Astrocyte of the spinal cord (primary cell): Measurements from ENCODE around the gene UBL4A.

Experiments
- DNase-seq: peaks from one replicate; pipeline ENCODE4 v3.0.0; 2011; ENCODE audit warnings: low read depth, low spot score
- H3K4me3 ChIP-seq: 2 replicates; pipeline ENCODE4 v1.5.1; 2011; ENCODE audit warnings: low read depth, mild to moderate bottlenecking, low read length, moderate library complexity
- CTCF ChIP-seq: IDR thresholded peaks from 2 replicates; pipeline ENCODE4 v1.5.1; 2012; ENCODE audit warnings: low read depth, mild to moderate bottlenecking, low read length, inconsistent platforms
- in situ Hi-C: cut with HindIII; loops from 2 replicates; pipeline ENCODE4 v1.10.0; 2017; ENCODE audit warnings: low sequenced_read_pairs

UBL4A gene

DNA sequence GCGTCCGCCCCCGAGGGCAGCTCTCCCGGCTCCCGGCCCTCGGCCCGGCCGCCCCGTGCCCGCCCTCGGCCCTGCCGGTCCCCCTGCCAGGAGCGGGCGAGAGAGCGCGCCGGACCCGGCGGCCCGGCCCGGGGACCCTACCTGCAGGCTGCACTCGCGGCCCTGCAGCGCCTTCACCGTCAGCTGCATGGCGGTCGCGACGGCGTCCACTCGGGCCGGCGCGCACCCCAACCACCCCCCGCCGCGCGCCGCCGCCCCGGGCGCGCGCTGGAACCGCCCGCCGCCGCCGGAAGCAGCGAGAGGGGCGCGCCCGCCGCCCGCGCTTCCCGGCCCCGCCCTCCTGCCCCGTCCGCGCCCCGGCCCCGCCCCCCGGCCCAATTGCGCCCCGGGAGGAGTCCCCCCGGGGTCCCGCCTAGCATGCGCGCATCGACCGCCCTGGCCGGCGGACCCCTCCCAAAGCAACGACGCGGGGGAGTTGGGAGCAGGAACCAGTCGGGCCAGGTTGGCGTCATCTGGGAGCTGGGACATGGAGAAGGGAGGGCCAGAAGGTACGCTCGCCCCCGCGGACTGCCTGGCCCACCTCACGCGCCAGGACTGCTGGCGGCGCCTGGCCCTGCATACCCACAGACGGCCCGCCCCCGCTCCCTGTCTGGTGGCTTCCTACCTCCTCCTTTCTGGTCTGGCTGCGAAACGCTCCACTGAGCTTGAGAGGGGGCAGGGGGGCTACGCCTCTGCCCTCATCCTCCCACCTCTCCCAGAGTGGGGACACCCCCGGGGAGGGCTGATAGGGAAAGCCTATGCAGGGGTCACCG, at the start of gene UBL4A:
UBL4A (minus strand) TSS at position 220 of the 812 bp plus-strand sequence; CDS start at position 189, 31 bp downstream.
- no peak for TF ChIP-seq CTCF
- in situ Hi-C loops = no loop called here
- peak; percentile 24 for DNase-seq
- H3K4me3 ChIP-seq = peak within 1 kb of the TSS; percentile 46

DNA sequence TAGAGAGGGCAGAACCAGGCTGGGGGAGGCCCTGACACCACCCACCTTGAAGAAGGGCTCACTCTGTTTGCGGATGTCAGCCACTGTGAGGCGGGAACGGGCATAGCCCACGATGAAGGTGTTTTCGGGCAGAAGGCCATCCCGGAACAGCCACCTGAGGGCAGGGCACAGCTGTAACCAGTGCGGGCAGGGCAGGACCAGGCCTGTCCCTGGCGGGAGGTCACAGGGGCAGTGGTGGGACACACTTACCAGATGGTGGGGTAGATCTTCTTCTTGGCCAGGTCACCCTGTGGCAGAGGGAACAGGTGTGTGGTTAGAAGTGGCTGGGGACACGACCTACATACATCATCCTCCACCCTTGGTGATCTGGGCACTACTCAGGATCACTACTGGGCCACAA, 49.5 kb upstream of the UBL4A start:
- no peak for TF ChIP-seq CTCF
- DNase-seq = no peak
- in situ Hi-C loops = no loop called here
- H3K4me3 ChIP-seq = no peak overlapping the region

DNA sequence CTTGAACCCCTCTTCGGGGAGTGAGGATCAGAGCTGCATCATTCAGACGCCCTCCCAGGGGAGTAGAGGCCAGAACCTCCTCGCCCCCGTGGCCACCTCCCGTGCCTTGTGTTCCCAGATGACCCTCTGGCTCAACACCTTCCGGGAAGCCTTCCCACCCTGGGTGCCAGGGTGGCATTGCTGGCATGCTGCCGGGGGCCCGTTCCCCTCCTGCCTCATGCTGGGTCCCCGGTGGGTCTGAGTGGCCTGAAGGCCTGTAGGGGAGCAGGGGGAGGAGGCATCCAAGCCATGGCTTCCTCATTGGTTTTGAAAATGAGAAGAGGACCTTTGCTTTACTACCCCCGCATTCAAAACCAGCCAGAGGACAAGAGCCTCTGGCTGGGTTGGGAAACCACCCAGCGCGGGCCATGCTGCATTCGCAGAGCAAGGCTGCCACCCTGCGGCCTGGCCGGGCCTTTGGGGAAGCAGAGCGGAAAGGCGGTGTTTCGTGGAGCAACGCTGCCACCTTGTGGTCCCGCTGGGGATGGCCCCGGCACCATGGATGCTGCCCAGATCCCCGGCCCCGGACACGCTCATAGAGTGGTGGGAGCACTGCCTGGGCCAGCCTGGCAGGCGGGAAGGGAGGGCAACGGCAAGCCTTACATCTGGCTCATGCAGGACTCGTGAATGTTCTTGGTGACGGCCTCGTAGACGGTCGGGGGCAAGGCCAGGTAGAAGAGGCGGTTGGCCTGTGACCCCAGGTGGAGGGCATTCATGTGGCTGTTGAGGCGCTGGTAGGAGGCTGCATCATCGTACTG, 48.3 kb upstream of the UBL4A start:
- peak; percentile 95 for TF ChIP-seq CTCF
- peak; percentile 79 for DNase-seq
- in situ Hi-C loops = no loop called here
- no peak overlapping the region for H3K4me3 ChIP-seq

DNA sequence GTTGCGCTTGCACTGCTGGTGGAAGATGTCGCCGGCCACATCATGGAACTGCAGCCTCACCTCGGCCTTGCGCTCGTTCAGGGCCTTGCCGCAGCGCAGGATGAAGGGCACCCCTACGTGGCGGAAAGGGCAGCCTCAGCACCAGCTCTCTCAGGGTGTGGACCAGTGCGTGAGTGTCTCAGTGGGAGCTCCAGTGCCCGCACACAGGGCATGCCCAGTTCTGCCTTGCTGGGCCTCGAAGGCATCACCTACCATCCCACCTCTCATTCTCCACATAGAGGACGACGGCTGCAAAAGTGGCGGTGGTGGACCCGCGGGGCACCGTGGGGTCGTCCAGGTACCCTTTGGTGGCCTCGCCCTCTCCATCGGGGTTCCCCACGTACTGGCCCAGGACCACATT, 46.3 kb upstream of the UBL4A start:
- no peak overlapping the region for H3K4me3 ChIP-seq
- in situ Hi-C loops = no loop called here
- DNase-seq = no peak
- TF ChIP-seq CTCF = no peak

DNA sequence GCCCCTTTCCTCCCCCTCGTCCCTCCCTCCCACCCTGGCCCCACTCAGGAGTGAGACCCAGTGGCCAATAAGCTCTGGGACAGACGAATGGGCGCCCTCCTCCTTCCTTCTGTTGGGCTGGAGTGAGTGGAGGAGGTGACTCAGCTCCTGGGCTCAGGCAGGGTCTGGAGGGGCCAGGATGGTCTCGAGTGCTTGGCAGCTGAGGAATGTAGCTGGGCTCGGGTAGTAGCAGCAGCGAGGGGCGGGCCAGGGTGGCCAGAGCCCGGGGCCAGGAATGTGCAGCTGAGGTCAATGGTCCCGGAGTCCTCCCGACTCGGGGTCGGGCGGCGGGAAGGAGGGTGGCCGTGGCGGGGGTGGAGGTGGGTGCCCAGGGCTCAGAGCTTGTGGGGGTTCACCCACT, 45.2 kb upstream of the UBL4A start:
- TF ChIP-seq CTCF = no peak
- in situ Hi-C loops = no loop called here
- peak; percentile 36 for DNase-seq

DNA sequence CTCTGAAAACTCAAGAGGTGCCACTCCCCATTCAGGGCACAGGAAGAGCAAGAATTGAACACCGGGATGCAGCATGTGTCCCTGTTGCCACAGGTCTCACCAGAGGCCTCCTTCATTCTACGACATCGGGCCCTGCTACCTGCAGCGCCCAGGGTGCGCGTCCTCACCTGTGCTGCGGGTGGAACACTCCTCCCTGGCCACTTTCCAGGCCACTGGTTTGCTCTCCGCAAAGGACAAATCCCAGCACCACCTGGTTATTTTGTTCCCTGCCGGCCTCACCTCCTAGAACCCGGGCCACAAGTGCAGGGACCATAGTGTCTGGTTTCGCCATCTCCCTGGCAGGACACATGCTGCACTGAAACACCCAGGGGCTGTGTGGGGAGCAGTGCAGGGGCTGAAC, 43.9 kb upstream of the UBL4A start:
- in situ Hi-C loops = no loop called here
- TF ChIP-seq CTCF = no peak
- H3K4me3 ChIP-seq = no peak overlapping the region
- no peak for DNase-seq

More for the DNA sequence above, 45.2 kb upstream of the UBL4A start:
- no peak overlapping the region for H3K4me3 ChIP-seq
